GM12878 (cell line): Measurements from ENCODE around the gene CDCA7. TPM values are rescaled to one million over a fixed set of nuclear protein-coding genes. Genes with fewer than 3 reads are reported as not detected.

ENCODE experiments used
- DPF2 ChIP-seq: fragments of 450-650 bp; IDR thresholded peaks from 2 replicates; pipeline ENCODE4 v1.6.1; 2017; ENCODE audit warnings: mild to moderate bottlenecking
- GABPA ChIP-seq: IDR thresholded peaks from 2 replicates; pipeline ENCODE4 v1.6.1; 2014; ENCODE audit warnings: antibody characterized with exemption, low read depth, mild to moderate bottlenecking, inconsistent platforms
- IRF5 ChIP-seq: fragments of 450-650 bp; IDR thresholded peaks from 2 replicates; pipeline ENCODE4 v1.6.1; 2017; ENCODE audit warnings: borderline replicate concordance
- JUNB ChIP-seq: IDR thresholded peaks from 2 replicates; pipeline ENCODE4 v1.6.1; 2016; ENCODE audit warnings: antibody characterized with exemption, mild to moderate bottlenecking
- MYB ChIP-seq: fragments of 150-350 bp; IDR thresholded peaks from 2 replicates; pipeline ENCODE4 v1.6.1; 2014; ENCODE audit warnings: mild to moderate bottlenecking, low read depth, low read length, borderline replicate concordance
- NBN ChIP-seq: fragments of 450-650 bp; IDR thresholded peaks from 2 replicates; pipeline ENCODE4 v1.6.1; 2016
- POLR2AphosphoS5 ChIP-seq: IDR thresholded peaks from 2 replicates; pipeline ENCODE4 v1.6.1; 2011; ENCODE audit warnings: mild to moderate bottlenecking, low read length, inconsistent platforms
- PRDM15 ChIP-seq: fragments of 450-650 bp; formaldehyde crosslinking; IDR thresholded peaks from 2 replicates; pipeline ENCODE4 v1.4.0; 2020; ENCODE audit warnings: mild to moderate bottlenecking, moderate library complexity
- RAD51 ChIP-seq: fragments of 450-650 bp; IDR thresholded peaks from 2 replicates; pipeline ENCODE4 v1.6.1; 2016; ENCODE audit warnings: moderate library complexity, mild to moderate bottlenecking, inconsistent platforms
- RELA ChIP-seq: fragments of 450-650 bp; IDR thresholded peaks from 2 replicates; pipeline ENCODE4 v1.8.0; 2014; ENCODE audit warnings: borderline replicate concordance; ENCODE audit not compliant: partially characterized antibody
- SMAD1 ChIP-seq: fragments of 450-650 bp; IDR thresholded peaks from 2 replicates; pipeline ENCODE4 v1.6.1; 2018; ENCODE audit warnings: mild to moderate bottlenecking, low read depth; ENCODE audit not compliant: partially characterized antibody
- SREBF1 ChIP-seq: IDR thresholded peaks from 2 replicates; pipeline ENCODE4 v1.6.1; 2012; ENCODE audit warnings: mild to moderate bottlenecking, low read length
- ZBED1 ChIP-seq: IDR thresholded peaks from 2 replicates; pipeline ENCODE4 v1.6.1; 2016; ENCODE audit warnings: borderline replicate concordance
- polyA plus RNA-seq, 11 experiments: library from polyadenylated mRNA; depleted of rRNA in 4 of 11; unstranded in 6 of 11; stranded (reverse) in 5 of 11; fragments of >200 nt; fragmentation: Nextera tagmentation in 4 of 11; fragmentation: Illumina TruSeq in 1 of 11; extraction: Ambion mirVana in 4 of 11; extraction: Trizol in 1 of 11; gene quantifications; 1 replicate in 1 of 11; 2 replicates in 10 of 11; pipeline versions ENCODE4 v1.2.1 to v1.2.3, GENCODE V29; 2011 to 2016; ENCODE audit warnings: inconsistent platforms in 2 of 11, missing spikeins in 2 of 11, low read depth in 1 of 11
- total RNA-seq, 4 experiments: library from RNA; depleted of rRNA in 3 of 4; stranded (reverse); fragments of >200 nt in 3 of 4; fragmentation: Illumina TruSeq in 1 of 4; extraction: Trizol in 1 of 4; gene quantifications; 2 replicates each; pipeline versions ENCODE4 v1.2.1 to v1.2.3, GENCODE V29; 2013 to 2021
- TF ChIP-seq, protein P1 (sequence below): IDR thresholded peaks from 2 replicates; pipeline ENCODE4 v1.6.1; 2012; ENCODE audit warnings: low read depth, low read length, improper control_type of control experiment
- TF ChIP-seq, protein P2 (sequence below): IDR thresholded peaks from 2 replicates; pipeline ENCODE4 v1.6.1; 2012; ENCODE audit warnings: low read length, inconsistent platforms
- TF ChIP-seq, protein P3 (sequence below): fragments of 450-650 bp; IDR thresholded peaks from 2 replicates; pipeline ENCODE4 v1.6.1; 2018; ENCODE audit warnings: mild to moderate bottlenecking, low read depth, moderate library complexity; ENCODE audit not compliant: partially characterized antibody
- TF ChIP-seq, protein P4 (sequence below): fragments of 450-650 bp; IDR thresholded peaks from 2 replicates; pipeline ENCODE4 v1.6.1; 2016; ENCODE audit warnings: mild to moderate bottlenecking

CDCA7 gene
- total and polyA plus RNA-seq, 10 of the 15 experiments (the other 5 are each of a cell fraction or from before 2014, with no cell fraction given): 23.5 to 71.3 (median 40.8) TPM

DNA sequence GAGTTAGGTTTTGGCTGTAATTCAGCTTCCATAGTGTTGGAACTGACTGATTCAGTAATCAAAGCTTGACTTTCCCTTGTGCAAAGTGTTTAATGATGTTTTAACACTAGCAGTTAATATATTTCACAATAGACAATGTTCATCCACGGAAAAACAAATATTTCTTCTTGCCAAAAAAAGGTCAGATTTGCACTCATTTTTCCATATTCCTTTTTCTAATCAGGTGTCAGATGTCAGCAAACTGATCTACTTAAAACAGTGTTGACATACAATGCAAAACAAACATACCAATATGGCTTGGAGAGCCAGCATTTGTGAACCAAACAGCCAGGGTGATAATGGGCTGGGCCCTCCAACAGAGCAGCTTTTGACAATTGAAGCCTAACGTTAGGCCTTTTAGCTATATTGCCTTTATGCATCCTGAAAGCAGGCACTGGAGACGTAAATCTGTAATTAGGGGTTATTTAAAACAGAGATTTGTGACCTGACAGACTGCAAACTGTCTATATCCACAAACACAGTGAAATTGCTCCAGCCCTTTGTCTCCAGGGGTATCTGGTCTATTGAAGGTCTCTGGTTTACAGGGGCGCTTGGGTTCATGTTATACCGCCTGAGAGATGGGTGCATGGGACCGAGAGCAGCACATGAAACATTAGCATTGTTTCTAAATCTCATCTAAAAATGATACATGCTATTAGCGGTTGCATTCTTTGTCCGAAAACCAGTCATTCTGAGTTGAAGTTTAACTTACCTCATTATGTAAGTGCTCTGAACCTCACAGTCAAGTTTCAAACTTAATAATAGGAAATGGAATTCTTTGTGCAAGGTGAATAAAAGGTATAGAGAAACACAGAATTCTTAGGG, 7.1 kb upstream of the CDCA7 start (continued):
- TF ChIP-seq PRDM15 (CRISPR knock-in tag) (no peak), RAD51 (no peak), POLR2AphosphoS5 (no peak), SMAD1 (peak; percentile 49), IRF5 (no peak), SREBF1 (0 out of 2 replicates have a peak, but pooled peaks have one; percentile 9), NBN (peak; percentile 56; the same call in 1 of the 2 replicates), DPF2 (peak; percentile 32; the same call in 1 of the 2 replicates), ZBED1 (peak; percentile 51; the same call in 1 of the 2 replicates), GABPA (no peak), MYB (no peak), RELA (no peak), JUNB (peak; percentile 76)
- TF ChIP-seq, protein P1, sequence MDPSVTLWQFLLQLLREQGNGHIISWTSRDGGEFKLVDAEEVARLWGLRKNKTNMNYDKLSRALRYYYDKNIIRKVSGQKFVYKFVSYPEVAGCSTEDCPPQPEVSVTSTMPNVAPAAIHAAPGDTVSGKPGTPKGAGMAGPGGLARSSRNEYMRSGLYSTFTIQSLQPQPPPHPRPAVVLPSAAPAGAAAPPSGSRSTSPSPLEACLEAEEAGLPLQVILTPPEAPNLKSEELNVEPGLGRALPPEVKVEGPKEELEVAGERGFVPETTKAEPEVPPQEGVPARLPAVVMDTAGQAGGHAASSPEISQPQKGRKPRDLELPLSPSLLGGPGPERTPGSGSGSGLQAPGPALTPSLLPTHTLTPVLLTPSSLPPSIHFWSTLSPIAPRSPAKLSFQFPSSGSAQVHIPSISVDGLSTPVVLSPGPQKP: no peak
- TF ChIP-seq, protein P2, sequence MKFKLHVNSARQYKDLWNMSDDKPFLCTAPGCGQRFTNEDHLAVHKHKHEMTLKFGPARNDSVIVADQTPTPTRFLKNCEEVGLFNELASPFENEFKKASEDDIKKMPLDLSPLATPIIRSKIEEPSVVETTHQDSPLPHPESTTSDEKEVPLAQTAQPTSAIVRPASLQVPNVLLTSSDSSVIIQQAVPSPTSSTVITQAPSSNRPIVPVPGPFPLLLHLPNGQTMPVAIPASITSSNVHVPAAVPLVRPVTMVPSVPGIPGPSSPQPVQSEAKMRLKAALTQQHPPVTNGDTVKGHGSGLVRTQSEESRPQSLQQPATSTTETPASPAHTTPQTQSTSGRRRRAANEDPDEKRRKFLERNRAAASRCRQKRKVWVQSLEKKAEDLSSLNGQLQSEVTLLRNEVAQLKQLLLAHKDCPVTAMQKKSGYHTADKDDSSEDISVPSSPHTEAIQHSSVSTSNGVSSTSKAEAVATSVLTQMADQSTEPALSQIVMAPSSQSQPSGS: no peak
- TF ChIP-seq, protein P3, sequence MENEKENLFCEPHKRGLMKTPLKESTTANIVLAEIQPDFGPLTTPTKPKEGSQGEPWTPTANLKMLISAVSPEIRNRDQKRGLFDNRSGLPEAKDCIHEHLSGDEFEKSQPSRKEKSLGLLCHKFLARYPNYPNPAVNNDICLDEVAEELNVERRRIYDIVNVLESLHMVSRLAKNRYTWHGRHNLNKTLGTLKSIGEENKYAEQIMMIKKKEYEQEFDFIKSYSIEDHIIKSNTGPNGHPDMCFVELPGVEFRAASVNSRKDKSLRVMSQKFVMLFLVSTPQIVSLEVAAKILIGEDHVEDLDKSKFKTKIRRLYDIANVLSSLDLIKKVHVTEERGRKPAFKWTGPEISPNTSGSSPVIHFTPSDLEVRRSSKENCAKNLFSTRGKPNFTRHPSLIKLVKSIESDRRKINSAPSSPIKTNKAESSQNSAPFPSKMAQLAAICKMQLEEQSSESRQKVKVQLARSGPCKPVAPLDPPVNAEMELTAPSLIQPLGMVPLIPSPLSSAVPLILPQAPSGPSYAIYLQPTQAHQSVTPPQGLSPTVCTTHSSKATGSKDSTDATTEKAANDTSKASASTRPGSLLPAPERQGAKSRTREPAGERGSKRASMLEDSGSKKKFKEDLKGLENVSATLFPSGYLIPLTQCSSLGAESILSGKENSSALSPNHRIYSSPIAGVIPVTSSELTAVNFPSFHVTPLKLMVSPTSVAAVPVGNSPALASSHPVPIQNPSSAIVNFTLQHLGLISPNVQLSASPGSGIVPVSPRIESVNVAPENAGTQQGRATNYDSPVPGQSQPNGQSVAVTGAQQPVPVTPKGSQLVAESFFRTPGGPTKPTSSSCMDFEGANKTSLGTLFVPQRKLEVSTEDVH: no peak
- TF ChIP-seq, protein P4, sequence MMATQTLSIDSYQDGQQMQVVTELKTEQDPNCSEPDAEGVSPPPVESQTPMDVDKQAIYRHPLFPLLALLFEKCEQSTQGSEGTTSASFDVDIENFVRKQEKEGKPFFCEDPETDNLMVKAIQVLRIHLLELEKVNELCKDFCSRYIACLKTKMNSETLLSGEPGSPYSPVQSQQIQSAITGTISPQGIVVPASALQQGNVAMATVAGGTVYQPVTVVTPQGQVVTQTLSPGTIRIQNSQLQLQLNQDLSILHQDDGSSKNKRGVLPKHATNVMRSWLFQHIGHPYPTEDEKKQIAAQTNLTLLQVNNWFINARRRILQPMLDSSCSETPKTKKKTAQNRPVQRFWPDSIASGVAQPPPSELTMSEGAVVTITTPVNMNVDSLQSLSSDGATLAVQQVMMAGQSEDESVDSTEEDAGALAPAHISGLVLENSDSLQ: no peak
